Thoracic aorta (tissue), 2 donors: ENCODE data around the gene SPSB3. TPM values are rescaled to one million over a fixed set of nuclear protein-coding genes. Genes with fewer than 3 reads are reported as not detected.

Experiments
- ATAC-seq: fragments of 150-250 bp; one replicate; pipeline ENCODE4 v1.8.0; 2017; ENCODE audit warnings: low read depth; ENCODE audit not compliant: insufficient number of reproducible peaks, low FRiP score
- DNase-seq: peaks from one replicate; pipeline ENCODE4 v3.0.0-alpha.2; 2020; ENCODE audit warnings: low spot score
- H3K27ac ChIP-seq, 2 donors: fragments of 200-600 bp; sonication (generic); 1 replicate in 1 of 2; 2 replicates in 1 of 2; pipeline ENCODE4 v1.5.1; 2016; ENCODE audit warnings: mild to moderate bottlenecking in 2 of 2, moderate library complexity in 2 of 2
- H3K27me3 ChIP-seq: fragments of 200-600 bp; sonication (generic); replicated peaks from 2 replicates; pipeline ENCODE4 v1.6.0; 2016; ENCODE audit warnings: mild to moderate bottlenecking; ENCODE audit not compliant: insufficient read depth
- H3K36me3 ChIP-seq: fragments of 200-600 bp; sonication (generic); one replicate; pipeline ENCODE4 v1.5.1; 2016
- H3K4me1 ChIP-seq, 2 donors: fragments of 200-600 bp; sonication (generic); 1 replicate in 1 of 2; 2 replicates in 1 of 2; pipeline versions ENCODE4 v1.5.1 to v1.6.0; 2016; ENCODE audit warnings: low read depth in 2 of 2, mild to moderate bottlenecking in 1 of 2; ENCODE audit not compliant: control insufficient read depth in 1 of 2
- H3K4me3 ChIP-seq: fragments of 200-600 bp; sonication (generic); 2 replicates; pipeline ENCODE4 v1.5.1; 2016; ENCODE audit warnings: mild to moderate bottlenecking
- H3K9me3 ChIP-seq: fragments of 200-600 bp; sonication (generic); 2 replicates; pipeline ENCODE4 v1.5.1; 2016
- CTCF ChIP-seq: fragments of 200-600 bp; sonication (generic); IDR thresholded peaks from one replicate; pipeline ENCODE4 v1.5.1; 2019; ENCODE audit warnings: antibody characterized with exemption
- total RNA-seq, 2 donors: library from RNA; depleted of rRNA; stranded (reverse); fragments of >200 nt; gene quantifications; one replicate each; pipeline versions ENCODE4 v1.1.0 to v1.2.3, GENCODE V29; 2016

Gene SPSB3
- total RNA-seq, 2 donors from 2014 or later, result 60.9 to 79.3 TPM

GRCh38 chr16:1818873-1819525 is 36.6 kb upstream of the SPSB3 start:
- Histone ChIP-seq H3K4me1 (peaks cover 0 to 4% of the 10 kb centered on the region in 2 donors), H3K27ac (no peak overlapping the region), H3K36me3 (peaks cover 61% of the 10 kb centered on the region), H3K27me3 (no peaks in the 10 kb centered on the region), H3K9me3 (no peaks in the 10 kb centered on the region), H3K4me3 (no peak overlapping the region)
- TF ChIP-seq CTCF, result no peak
- ATAC-seq, result no peak
- DNase-seq, result no peak

- H3K27me3 ChIP-seq, result no peaks in the 10 kb centered on the region
- ATAC-seq (no peak), DNase-seq (no peak)
- H3K36me3 ChIP-seq, result peaks cover 66% of the 10 kb centered on the region
- TF ChIP-seq CTCF, result no peak
- no peaks in the 10 kb centered on the region for H3K4me1 ChIP-seq
- H3K4me3 ChIP-seq, result no peak overlapping the region
- no peak overlapping the region for H3K27ac ChIP-seq
- H3K9me3 ChIP-seq, result no peaks in the 10 kb centered on the region
Observed at GRCh38 chr16:1818204-1818872, 36.0 kb upstream of the SPSB3 start.

- peaks cover 65% of the 10 kb centered on the region for H3K36me3 ChIP-seq
- H3K4me3 ChIP-seq, result no peak overlapping the region
- ATAC-seq (no peak), DNase-seq (no peak)
- no peak overlapping the region for H3K27ac ChIP-seq
- TF ChIP-seq CTCF, result no peak
- no peaks in the 10 kb centered on the region for H3K9me3 ChIP-seq
- H3K4me1 ChIP-seq, result no peaks in the 10 kb centered on the region
- no peaks in the 10 kb centered on the region for H3K27me3 ChIP-seq
Observed at GRCh38 chr16:1817716-1818115, 35.3 kb upstream of the SPSB3 start.

- no peak overlapping the region for H3K4me3 ChIP-seq
- H3K27me3 ChIP-seq, result no peaks in the 10 kb centered on the region
- no peaks in the 10 kb centered on the region for H3K4me1 ChIP-seq
- H3K9me3 ChIP-seq, result no peaks in the 10 kb centered on the region
- ATAC-seq, result no peak
- no peak for DNase-seq
- no peak overlapping the region for H3K27ac ChIP-seq
- H3K36me3 ChIP-seq, result peaks cover 61% of the 10 kb centered on the region
- TF ChIP-seq CTCF, result no peak
Observed at GRCh38 chr16:1817276-1817589, 34.9 kb upstream of the SPSB3 start.

- Histone ChIP-seq H3K27ac (no peak overlapping the region), H3K4me3 (no peak overlapping the region), H3K27me3 (no peaks in the 10 kb centered on the region), H3K36me3 (peaks cover 55% of the 10 kb centered on the region), H3K9me3 (no peaks in the 10 kb centered on the region), H3K4me1 (no peaks in the 10 kb centered on the region)
- TF ChIP-seq CTCF, result no peak
- DNase-seq (no peak), ATAC-seq (no peak)
Observed at GRCh38 chr16:1816396-1817275, 34.3 kb upstream of the SPSB3 start.
